ENCODE measurements around the gene ROBO2.

The ROBO2 gene

DNA sequence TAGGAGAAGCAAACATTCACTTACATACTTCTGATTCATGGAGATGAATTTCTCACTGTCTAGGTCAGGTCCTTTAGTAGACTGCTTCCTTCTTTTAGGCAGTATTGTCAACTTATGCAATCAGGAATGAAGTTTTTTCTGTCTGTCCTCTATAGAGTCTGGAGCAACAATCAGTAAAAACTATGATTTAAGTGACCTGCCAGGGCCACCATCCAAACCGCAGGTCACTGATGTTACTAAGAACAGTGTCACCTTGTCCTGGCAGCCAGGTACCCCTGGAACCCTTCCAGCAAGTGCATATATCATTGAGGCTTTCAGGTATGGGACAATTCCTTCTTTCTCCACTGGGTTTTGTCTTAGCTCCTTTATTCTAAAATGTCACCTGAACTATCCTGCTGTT, 523.1 kb downstream of the ROBO2 start:
- no peaks in the 10 kb centered on the region for H3K27me3 ChIP-seq (ENCODE audit: insufficient read depth, poor library complexity, severe bottlenecking)
- TF ChIP-seq REST (IDR thresholded peaks at IDR 0.05; ENCODE audit: insufficient replicate concordance, low read depth) = no peak
- H3K4me3 ChIP-seq (replicated peaks; ENCODE audit: insufficient read depth, low read length) = no peak overlapping the region
- no peak overlapping the region for H3K27ac ChIP-seq (replicated peaks)
- DNase-seq (ENCODE audit: low read depth in 1 of 2, low spot score in 1 of 2) = no peak

DNA sequence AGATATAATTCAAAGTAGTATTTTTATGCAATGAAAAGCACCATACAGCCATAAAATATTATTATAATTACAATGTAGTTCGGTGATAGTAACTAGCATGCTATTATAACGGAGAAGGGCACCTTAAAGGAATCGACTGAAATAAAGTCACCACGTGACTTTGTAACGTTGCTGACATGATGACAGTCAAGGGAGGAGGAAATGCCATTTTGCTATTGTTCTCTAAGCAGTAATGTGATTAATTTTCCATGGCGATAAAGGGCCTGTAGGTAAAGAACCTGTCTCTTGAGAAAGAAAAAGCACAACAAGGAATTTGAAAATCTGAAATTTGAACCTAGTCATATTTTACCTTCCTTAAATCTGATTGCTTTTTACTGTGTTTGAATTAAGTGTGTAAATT, 526.2 kb downstream of the ROBO2 start:
- H3K27ac ChIP-seq (replicated peaks) = no peak overlapping the region
- TF ChIP-seq SPI1 (IDR thresholded peaks at IDR 0.05; ENCODE audit: borderline replicate concordance, low read depth) (no peak), POLR2AphosphoS5 (IDR thresholded peaks at IDR 0.05; ENCODE audit: low read depth) (no peak), REST (IDR thresholded peaks at IDR 0.05; ENCODE audit: insufficient replicate concordance, low read depth) (no peak), GABPA (IDR thresholded peaks at IDR 0.05; ENCODE audit: low read depth) (no peak)
- TF ChIP-seq, protein P1, sequence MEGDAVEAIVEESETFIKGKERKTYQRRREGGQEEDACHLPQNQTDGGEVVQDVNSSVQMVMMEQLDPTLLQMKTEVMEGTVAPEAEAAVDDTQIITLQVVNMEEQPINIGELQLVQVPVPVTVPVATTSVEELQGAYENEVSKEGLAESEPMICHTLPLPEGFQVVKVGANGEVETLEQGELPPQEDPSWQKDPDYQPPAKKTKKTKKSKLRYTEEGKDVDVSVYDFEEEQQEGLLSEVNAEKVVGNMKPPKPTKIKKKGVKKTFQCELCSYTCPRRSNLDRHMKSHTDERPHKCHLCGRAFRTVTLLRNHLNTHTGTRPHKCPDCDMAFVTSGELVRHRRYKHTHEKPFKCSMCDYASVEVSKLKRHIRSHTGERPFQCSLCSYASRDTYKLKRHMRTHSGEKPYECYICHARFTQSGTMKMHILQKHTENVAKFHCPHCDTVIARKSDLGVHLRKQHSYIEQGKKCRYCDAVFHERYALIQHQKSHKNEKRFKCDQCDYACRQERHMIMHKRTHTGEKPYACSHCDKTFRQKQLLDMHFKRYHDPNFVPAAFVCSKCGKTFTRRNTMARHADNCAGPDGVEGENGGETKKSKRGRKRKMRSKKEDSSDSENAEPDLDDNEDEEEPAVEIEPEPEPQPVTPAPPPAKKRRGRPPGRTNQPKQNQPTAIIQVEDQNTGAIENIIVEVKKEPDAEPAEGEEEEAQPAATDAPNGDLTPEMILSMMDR (IDR thresholded peaks at IDR 0.05; ENCODE audit: insufficient read depth, low read length) = no peak
- no peaks in the 10 kb centered on the region for H3K27me3 ChIP-seq (ENCODE audit: insufficient read depth, poor library complexity, severe bottlenecking)
- H3K4me3 ChIP-seq (replicated peaks; ENCODE audit: insufficient read depth, low read length) = no peak overlapping the region
- no peak for DNase-seq (ENCODE audit: low read depth in 1 of 2, low spot score in 1 of 2)

GRCh38 chr3:77571971-77572715, 532.2 kb downstream of the ROBO2 start:
- H3K27me3 ChIP-seq (ENCODE audit: insufficient read depth, poor library complexity, severe bottlenecking) = no peaks in the 10 kb centered on the region
- no peak for DNase-seq (ENCODE audit: low read depth in 1 of 2, low spot score in 1 of 2)
- TF ChIP-seq REST (IDR thresholded peaks at IDR 0.05; ENCODE audit: insufficient replicate concordance, low read depth) (no peak), SPI1 (IDR thresholded peaks at IDR 0.05; ENCODE audit: borderline replicate concordance, low read depth) (no peak), POLR2AphosphoS5 (IDR thresholded peaks at IDR 0.05; ENCODE audit: low read depth) (no peak)
- TF ChIP-seq, protein P1 (IDR thresholded peaks at IDR 0.05; ENCODE audit: insufficient read depth, low read length) = no peak
- H3K27ac ChIP-seq (replicated peaks) = no peak overlapping the region
- no peak overlapping the region for H3K4me3 ChIP-seq (replicated peaks; ENCODE audit: insufficient read depth, low read length)
